HepG2 (cell line): Measurements from ENCODE around the gene TMEM154.

Experiments used
- ARID5B ChIP-seq: IDR thresholded peaks from 2 replicates; pipeline ENCODE4 v1.4.0; 2020; ENCODE audit warnings: mild to moderate bottlenecking, missing genetic modification reagents
- CBFB ChIP-seq: sonication (generic); formaldehyde crosslinking; IDR thresholded peaks from 2 replicates; pipeline ENCODE4 v1.4.0; 2020; ENCODE audit warnings: missing genetic modification reagents
- CHD2 ChIP-seq: IDR thresholded peaks from 2 replicates; pipeline ENCODE4 v1.6.1; 2011; ENCODE audit warnings: low read depth, low read length, improper control_type of control experiment
- FOXC1 ChIP-seq: sonication (generic); formaldehyde crosslinking; IDR thresholded peaks from 2 replicates; pipeline ENCODE4 v1.8.0; 2022; ENCODE audit warnings: mild to moderate bottlenecking, missing genetic modification reagents, borderline replicate concordance
- HMG20A ChIP-seq: IDR thresholded peaks from 2 replicates; pipeline ENCODE4 v1.6.1; 2016; ENCODE audit warnings: borderline replicate concordance
- MTF2 ChIP-seq: sonication (generic); formaldehyde crosslinking; IDR thresholded peaks from 2 replicates; pipeline ENCODE4 v1.5.0; 2020; ENCODE audit warnings: missing genetic modification reagents, borderline replicate concordance
- NFIC ChIP-seq: IDR thresholded peaks from 2 replicates; pipeline ENCODE4 v1.6.1; 2012; ENCODE audit warnings: mild to moderate bottlenecking, low read length, inconsistent platforms
- THAP11 ChIP-seq: IDR thresholded peaks from 2 replicates; pipeline ENCODE4 v1.6.1; 2016; ENCODE audit warnings: missing biosample characterization, missing genetic modification reagents
- ZMYM2 ChIP-seq: sonication (generic); formaldehyde crosslinking; IDR thresholded peaks from 2 replicates; pipeline ENCODE4 v1.8.0; 2022; ENCODE audit warnings: mild to moderate bottlenecking, missing genetic modification reagents
- ZNF317 ChIP-seq: sonication (generic); formaldehyde crosslinking; IDR thresholded peaks from 2 replicates; pipeline ENCODE4 v1.5.0; 2020; ENCODE audit warnings: mild to moderate bottlenecking, missing genetic modification reagents
- ZNF552 ChIP-seq: sonication (generic); formaldehyde crosslinking; IDR thresholded peaks from 2 replicates; pipeline ENCODE4 v1.9.0; 2022; ENCODE audit warnings: missing genetic modification reagents, mild to moderate bottlenecking, borderline replicate concordance
- ZNF879 ChIP-seq: sonication (generic); formaldehyde crosslinking; IDR thresholded peaks from 2 replicates; pipeline ENCODE4 v1.8.1; 2023; ENCODE audit warnings: missing genetic modification reagents
- TF ChIP-seq, protein P1 (sequence below): sonication (generic); formaldehyde crosslinking; conservative IDR thresholded peaks from 2 replicates; pipeline ENCODE4 v1.8.0; 2022; ENCODE audit warnings: low read depth, missing genetic modification reagents
- TF ChIP-seq, protein P2 (sequence below): sonication (generic); formaldehyde crosslinking; IDR thresholded peaks from 2 replicates; pipeline ENCODE4 v1.5.0; 2020; ENCODE audit warnings: mild to moderate bottlenecking, missing genetic modification reagents, moderate library complexity

DNA sequence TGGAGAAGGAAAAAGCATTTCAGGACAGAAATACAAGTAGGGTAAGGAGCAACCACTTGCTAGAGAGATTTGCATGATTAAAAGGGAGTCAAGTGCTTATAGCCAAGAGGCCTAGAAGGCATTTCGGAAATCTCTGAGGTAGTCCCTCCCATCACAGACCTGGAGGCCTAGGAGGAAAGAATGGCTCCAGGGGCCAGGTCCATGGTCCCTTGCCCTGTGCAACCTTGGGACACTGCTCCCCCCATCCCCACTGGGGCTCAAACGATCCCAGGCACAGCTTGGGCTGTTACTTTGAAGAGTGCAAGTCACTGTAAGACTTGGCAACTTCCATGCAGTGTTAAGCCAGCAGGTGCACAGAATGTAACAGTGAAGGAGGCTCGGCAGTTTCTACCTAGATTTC is 92.7 kb downstream of the TMEM154 start:
- no peak for TF ChIP-seq ZMYM2 (CRISPR knock-in tag)
- TF ChIP-seq CHD2, result no peak
- TF ChIP-seq, protein P1, sequence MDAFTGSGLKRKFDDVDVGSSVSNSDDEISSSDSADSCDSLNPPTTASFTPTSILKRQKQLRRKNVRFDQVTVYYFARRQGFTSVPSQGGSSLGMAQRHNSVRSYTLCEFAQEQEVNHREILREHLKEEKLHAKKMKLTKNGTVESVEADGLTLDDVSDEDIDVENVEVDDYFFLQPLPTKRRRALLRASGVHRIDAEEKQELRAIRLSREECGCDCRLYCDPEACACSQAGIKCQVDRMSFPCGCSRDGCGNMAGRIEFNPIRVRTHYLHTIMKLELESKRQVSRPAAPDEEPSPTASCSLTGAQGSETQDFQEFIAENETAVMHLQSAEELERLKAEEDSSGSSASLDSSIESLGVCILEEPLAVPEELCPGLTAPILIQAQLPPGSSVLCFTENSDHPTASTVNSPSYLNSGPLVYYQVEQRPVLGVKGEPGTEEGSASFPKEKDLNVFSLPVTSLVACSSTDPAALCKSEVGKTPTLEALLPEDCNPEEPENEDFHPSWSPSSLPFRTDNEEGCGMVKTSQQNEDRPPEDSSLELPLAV (CRISPR knock-in tag), result no peak
- no peak for TF ChIP-seq ZNF879
- no peak for TF ChIP-seq THAP11 (CRISPR knock-in tag)
- no peak for TF ChIP-seq FOXC1
- no peak for TF ChIP-seq NFIC
- TF ChIP-seq MTF2 (CRISPR knock-in tag), result no peak
- no peak for TF ChIP-seq ZNF317 (CRISPR knock-in tag)
- TF ChIP-seq HMG20A (CRISPR knock-in tag), result no peak
- TF ChIP-seq, protein P2, sequence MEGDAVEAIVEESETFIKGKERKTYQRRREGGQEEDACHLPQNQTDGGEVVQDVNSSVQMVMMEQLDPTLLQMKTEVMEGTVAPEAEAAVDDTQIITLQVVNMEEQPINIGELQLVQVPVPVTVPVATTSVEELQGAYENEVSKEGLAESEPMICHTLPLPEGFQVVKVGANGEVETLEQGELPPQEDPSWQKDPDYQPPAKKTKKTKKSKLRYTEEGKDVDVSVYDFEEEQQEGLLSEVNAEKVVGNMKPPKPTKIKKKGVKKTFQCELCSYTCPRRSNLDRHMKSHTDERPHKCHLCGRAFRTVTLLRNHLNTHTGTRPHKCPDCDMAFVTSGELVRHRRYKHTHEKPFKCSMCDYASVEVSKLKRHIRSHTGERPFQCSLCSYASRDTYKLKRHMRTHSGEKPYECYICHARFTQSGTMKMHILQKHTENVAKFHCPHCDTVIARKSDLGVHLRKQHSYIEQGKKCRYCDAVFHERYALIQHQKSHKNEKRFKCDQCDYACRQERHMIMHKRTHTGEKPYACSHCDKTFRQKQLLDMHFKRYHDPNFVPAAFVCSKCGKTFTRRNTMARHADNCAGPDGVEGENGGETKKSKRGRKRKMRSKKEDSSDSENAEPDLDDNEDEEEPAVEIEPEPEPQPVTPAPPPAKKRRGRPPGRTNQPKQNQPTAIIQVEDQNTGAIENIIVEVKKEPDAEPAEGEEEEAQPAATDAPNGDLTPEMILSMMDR (CRISPR knock-in tag), result no peak
- no peak for TF ChIP-seq CBFB (CRISPR knock-in tag)
- no peak for TF ChIP-seq ZNF552 (CRISPR knock-in tag)
- no peak for TF ChIP-seq ARID5B (CRISPR knock-in tag)
